Measurements from ENCODE around the gene TUBGCP2.
"Not testable (repeated sequence)": the region's sequence is repeated elsewhere in the genome, so short reads cannot be mapped to it uniquely, and the experiment has no call there.

Gene TUBGCP2

DNA sequence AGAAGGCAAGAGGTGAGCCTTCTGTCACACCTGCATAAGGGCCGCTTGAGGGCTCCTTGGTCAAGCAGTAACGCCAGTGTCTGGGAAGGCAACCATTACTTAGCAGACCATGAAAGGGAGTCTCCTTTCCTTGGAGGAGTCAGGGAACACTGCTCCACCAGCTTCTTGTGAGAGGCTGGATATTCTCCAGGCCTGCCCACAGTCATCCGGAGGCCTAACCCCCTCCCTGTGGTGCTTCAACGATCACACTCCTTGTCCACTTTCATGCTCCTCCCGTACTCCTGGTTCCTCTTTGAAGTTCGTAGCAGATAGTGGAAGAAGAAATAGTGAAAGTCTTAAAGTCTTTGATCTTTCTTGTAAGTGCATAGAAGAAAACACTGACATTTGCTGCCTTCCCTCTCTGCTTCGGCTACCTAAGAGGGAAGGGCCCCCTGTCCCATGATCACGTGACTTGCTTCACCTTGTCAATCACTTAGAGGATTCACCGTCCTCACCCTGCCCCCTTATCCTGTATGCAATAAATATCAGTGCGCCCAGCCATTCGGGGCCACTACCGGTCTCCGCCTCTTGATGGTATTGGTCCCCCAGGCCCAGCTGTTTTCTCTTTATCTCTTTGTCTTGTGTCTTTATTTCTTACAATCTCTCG lies 13.5 kb upstream of the TUBGCP2 start:
- DNase-seq = not testable (repeated sequence)

DNA sequence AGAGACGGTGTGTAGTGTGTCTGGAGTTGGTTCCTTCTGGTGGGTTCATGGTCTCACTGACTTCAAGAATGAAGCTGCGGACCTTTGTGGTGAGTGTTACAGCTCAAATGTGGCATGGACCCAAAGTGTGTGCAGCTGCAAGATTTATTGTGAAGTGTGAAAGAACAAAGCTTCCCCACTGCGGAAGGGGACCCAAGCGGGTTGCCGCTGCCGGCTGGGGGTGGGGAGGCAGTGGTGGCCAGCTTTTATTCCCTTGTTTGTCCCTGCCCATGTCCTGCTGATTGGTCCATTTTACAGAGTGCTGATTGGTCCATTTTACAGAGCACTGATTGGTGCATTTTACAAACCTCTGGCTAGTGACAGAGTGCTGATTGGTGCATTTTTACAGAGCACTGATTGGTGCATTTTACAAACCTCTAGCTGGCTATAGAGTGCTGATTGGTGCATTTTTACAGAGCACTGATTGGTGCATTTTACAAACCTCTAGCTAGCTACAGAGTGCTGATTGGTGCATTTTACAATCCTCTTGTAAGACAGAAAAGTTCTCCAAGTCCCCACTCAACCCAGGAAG lies 12.3 kb upstream of the TUBGCP2 start:
- not testable (repeated sequence) for DNase-seq

DNA sequence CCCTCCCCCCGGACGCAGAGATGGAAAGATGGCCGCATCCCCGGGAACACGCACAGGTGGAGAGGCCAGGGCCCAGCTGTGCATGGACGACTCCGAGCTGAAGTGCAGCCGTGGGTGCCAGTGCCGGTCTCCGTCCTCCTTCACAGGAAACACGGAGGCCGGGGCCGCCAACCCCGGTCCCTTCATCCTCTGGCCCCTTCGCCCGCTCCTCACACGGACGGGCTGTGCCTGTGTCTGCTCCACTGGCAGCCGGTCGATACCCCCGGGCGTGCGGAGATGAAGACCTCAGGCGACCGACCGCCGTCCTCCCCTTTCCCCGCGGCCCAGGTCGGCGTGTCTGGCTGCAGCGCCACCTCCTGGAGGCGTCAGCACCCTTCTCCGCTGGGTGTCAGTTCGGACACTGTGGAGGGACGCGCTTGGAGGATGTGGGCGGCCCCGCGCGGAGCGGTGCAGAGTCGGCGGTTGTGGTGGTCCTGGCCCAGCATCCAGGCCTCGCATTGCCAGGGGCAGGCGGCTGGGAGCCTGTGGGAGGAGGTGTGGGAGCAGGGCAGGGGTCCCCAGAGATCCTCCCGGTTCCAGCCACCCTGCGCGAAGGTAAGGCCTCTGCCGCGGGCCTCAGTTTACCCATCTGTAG lies 9.9 kb upstream of the TUBGCP2 start:
- peak; percentile 65 for DNase-seq

DNA sequence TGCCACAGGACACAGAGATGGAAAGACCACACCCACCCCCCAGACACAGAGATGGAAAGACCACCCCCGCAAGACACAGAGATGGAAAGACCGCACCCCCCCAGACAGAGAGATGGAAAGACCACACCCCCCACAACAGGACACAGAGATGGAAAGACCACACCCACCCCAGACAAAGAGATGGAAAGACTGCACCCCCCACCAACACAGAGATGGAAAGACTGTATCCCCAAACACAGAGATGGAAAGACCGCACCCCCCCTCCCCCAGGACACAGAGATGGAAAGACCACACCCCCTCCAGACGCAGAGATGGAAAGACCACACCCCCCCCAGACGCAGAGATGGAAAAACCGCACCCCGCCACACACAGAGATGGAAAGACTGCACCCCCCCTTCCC lies 8.1 kb upstream of the TUBGCP2 start:
- DNase-seq = no peak

DNA sequence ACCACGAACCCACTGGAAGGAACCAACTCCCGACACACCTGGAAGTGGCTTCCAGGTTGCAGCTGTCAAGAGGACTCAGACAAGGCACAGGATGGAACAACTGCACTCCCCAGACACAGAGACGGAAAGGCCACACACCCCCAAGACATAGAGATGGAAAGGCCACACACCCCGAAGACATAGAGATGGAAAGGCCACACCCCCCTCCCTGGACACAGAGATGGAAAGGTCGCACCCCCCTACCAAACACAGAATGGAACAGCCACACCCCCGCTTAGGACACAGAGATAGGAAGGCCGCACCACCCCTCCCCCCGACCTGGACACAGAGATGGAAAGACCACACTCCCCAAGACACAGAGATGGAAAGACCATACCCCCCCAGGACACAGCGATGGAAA lies 7.6 kb upstream of the TUBGCP2 start:
- no peak for DNase-seq

DNA sequence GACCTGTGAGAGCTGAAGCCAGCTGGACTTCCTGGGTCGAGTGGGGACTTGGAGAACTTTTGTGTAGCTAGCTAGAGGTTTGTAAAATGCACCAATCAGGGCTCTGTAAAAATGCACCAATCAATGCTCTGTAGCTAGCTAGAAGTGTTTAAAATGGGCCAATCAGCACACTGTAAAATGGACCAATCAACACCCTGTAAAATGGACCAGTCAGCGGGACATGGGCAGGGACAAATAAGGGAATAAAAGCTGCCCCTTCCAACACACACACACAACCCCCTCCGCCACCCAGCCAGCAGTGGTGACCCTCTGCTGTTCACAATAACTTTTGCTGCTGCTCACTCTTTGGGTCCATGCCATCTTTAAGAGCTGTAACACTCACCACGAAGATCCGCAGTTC lies 7.2 kb upstream of the TUBGCP2 start:
- DNase-seq = no peak

DNA sequence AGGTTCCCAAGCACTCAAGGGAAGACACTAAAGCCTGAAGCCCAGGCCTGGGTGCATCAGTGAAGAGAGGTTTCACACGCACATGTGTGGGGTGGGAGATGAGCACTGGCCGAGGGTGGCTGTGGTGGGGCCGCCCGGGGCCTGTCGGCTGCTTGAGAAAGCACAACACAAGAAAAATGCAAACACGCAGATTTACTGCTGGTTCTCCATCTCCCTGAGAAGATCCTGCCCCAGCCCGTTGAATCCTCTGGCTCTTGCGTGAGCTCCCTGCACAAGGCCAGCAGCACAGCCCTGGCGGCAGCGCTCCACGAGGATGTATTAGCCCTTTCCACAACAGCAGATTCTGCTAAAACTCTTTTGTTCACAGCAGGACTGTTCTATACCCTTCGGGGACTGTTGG lies 6.2 kb upstream of the TUBGCP2 start:
- no peak for DNase-seq

DNA sequence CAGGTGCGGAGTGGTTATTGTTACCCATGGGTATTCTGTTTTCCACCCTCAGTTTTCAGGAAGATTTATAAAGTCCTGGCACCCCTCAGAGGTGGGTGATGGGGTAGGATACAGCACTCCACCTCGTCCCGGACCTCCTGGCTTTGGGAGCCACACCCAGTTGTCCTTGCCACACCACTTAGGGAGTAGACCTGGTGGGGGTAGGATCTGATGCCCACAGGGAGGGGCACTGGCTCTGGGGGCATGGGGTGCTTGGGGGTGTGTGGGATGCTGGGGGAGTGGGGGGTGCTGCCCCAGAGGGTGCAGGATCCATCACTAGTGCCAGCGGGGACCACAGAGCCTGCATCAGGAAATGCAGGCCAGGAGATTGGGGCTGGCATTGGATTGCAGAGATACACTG lies 4.5 kb upstream of the TUBGCP2 start:
- no peak for DNase-seq

DNA sequence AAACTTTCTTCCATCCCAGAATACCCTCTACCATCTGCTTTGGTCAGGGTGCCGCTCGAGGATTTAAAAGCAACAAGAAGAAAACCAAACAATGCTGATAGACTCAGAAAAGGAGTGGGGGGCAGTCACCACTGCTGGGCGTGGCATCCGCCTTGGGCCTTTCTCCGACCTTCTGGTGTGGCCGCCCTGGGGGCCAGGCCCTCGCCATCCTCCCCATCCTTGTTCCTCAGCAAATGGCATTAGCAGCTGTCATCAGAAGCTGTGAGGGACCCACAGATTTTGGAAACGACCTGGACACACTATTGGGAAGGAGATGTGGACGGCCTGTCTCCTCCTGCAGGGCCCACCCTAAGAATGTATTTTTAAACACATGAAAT lies 4.1 kb upstream of the TUBGCP2 start:
- no peak for DNase-seq

DNA sequence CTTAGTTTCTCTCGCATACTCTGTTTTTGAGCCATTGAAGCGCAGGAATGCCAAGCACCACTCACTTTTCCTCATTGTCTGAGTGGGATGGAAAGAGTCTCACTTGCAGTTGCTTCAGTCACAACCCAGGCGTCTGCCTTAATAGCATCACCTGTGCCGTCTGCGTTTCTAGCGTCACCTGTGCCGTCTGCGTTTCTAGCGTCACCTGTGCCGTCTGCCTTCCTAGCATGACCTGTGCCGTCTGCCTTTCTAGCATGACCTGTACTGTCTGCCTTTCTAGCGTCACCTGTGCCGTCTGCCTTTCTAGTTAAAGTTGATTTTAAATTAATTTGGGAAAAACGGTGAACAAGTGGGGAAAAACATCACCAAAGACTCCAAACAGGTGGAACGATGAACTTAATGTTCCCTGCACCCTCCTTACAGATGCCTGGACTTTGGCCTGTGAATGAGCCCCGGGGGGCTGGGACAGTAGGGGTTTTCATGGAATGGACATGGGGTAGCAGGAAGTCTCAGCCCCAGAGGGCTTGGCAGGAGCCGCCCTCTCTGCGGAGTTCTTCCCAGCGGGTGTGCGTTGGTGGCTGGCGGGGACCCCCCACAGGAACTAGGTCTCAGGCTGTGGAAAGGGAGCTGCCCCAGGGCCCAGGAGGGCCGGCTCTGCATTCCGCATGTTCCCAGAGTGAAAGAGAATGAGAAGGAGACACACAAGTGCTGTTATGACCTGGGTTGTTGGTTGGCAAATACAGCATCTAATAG lies 3.5 kb upstream of the TUBGCP2 start:
- no peak for DNase-seq

DNA sequence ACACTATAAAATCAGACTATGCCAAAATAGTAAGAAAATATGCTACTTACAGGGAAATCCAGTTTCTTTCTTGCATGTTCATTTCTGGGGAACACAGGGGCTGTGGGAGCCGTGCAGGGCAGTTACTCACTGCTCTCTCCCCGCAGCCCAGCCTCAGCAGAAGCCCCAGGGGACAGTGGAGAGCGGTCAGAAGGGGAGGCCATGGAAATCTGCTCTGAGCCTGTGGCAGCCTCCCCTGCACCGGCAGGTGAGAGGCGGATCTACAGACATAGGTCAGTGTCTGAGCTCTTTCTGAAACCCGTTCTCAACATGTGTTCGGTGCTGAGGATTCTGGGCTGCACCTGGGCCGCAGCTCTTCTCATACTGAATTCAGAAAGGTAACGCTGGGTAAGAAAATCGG lies 2.9 kb upstream of the TUBGCP2 start:
- DNase-seq = no peak

DNA sequence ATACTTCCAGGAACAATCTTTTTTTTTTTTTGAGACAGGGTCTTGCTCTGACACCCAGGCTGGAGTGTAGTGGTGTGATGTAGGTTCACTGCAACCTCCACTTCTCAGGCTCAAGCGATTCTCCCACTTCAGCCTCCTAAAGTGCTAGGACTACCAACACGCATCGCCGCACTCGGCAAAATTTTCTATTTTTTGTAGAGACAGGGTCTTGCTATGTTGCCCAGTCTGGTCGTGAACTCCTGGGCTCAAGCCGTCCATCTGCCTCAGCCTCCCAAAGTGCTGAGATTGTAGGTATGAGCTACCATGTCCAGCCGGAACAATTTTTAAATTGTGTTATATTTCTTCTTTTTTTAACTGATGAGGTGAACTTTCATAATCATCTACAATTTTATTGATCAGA lies 2.1 kb upstream of the TUBGCP2 start:
- DNase-seq = no peak

DNA sequence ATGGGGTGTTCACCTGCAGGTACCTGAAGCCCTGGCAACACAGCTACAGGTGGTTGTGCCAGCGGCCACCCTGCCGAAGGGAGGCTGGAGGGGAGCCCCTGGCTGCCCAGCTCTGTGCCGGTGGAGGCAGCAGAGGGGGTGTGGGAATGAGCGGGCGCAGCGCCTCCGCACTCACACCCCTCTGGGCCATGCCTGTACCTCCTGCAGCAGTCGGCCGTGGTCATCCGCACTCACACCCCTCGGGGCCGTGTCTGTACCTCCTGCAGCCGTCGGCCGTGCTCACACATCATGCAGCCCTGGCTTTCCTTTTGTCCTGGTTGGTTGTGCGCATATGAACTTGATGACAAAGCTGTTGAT lies 1.7 kb upstream of the TUBGCP2 start:
- DNase-seq = no peak

DNA sequence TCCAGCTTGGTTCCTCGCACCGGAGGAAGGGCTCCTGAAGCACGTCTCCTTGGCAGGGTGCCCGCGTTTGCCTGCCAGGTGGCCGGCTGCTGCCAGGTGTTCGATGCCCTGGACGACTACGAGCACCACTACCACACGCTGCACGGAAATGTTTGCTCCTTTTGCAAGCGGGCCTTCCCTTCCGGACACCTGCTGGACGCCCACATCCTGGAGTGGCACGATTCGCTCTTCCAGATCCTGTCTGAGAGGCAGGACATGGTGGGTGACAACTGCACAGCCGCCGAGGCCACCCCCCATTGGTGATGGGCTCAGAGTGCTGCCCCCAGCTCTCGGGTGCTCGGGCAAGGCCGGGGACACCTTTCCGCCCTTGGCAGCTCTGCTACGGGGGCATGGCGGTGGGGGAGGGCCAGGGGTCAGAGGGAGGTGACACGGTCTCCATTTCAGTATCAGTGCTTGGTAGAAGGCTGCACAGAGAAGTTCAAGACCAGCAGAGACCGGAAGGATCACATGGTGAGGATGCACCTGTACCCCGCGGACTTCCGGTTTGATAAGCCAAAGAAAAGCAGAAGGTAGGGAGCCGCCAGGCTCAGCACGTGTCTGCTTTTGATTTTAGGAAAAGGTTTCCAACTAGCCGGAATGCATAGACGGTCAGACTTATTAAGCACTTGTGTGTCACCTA lies 1.2 kb upstream of the TUBGCP2 start:
- DNase-seq = no peak

DNA sequence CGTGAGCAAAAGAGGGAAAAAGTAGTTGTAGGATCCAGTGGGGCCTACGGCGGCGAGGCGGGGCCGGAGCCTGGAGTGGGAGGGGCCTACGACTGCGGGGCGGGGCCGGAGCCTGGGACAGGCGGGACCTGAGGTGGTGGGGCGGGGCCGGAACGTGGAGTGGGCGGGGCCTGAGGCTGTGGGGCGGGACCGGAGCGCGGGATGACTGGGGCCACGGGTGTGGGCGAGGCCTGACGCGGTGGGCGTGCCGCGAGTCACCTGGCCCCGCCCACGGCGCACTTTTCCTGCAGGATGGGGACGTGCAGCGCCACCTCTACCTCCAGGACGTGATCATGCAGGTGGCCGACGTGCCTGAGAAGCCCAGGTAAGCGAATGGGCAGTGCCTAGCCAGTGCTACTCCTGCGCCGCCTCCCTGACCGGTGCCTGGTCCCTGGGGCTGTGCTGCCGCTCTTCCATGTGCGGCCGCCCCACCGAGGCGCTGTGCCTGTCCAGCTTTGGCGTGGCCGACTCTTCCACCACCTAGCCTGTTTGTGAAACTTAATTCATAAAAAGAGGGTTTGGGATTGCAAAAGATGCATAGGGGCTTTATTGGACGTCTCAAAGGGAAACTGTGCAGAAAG lies 538 bp upstream of the TUBGCP2 start:
- DNase-seq = peak; percentile 82

DNA sequence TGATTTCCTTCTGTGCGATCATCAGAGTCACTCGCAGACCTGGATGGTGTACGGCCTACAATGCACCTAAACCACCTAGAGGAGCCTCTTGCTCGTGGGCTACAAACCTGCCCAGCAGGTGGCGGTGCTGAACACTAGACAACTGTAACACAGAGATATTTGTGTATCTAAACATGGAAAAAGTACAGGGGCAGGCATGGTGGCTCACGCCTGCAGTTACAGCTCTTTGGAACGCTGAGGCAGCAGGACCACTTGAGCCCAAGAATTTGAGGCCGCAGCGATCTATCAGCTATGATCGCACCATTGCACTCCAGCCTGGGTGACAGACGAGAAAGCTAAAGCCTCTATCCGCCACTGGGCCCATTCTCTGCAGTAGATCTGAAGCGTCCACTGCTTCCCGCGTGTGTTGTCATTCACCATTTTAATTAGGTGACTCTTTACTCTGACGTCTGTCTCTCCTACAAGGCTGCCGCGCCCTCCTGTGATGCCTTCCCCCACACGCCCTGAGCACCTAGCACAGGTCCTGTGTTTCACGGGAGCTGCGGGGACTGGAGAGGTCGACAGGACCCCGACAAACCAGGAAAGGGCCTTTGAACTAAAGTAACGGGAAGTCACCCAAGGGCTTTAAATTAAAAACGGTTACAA lies 774 bp downstream of the TUBGCP2 start:
- peak; percentile 85 for DNase-seq

DNA sequence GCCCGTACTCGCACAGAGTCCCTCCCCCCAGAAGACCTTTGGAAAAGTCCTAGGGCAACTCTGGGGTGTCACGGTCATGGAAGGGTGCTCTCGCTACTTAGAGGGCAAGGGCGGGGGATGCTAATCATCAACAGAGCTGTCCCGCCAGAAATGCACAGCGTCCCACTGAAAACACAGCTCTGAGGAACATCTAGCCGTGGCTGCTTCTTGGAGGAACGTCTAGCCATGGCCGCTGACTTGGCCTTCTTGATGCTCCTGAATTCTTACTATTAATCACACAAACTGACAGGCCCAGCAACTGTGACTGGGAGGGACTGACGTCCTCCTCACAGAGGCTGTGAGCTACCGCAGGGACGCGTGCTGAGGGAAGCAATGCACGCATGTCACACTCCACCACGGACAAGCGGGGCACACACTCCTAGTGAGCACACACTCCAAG lies 1.7 kb downstream of the TUBGCP2 start:
- no peak for DNase-seq

DNA sequence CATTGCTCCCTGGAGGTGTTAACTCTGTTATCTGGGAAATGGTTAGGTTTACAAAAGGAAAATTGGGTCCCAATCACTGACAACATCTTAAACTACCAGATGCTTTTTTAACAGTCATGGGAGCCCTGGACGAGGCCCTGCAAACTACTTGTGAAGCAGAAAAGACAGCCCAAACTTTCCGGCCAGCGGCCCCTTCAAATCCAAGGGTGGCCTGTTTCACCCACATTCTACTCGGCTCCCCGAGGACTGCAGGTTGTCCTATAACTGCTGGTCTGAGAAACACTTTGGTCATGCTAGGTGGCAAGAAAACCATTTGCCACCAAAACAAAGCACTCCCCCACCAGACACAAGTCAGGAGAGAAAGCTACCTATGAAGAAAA lies 2.6 kb downstream of the TUBGCP2 start:
- no peak for DNase-seq

DNA sequence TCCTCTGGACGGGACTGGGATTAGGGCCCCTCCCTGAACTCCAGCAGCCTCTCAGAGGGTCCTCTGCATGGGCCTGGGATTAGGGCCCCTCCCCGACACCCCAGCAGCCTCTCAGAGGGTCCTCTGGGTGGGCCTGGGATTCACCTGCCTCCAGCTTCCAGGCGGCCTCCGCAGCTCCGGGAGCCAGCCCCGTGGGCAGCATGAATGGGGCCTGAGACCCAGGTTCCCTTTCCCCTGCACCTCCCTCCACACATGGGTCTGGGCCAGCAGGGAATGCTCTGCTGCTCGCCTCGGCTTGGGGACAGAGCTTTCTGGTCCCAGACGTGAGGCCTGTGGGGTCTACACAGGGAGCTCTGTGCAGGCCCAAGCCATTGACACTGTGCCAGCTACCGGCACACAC lies 5.5 kb downstream of the TUBGCP2 start:
- DNase-seq = no peak

DNA sequence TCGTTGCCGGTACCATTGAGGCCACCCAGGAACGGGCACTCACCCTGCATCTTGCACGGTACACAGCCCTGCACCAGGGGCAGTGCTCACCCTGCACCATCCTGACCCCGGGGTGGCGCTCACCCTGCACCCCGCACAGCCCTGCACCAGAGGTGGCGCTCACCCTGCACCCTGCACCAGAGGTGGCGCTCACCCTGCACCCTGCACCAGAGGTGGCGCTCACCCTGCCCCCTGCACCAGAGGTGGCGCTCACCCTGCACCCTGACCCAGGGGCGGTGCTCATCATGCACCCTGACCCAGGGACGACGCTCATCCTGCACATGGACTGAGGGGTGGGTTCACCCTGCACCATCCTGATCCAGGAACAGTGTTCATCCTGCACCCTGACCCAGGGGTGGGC lies 6.4 kb downstream of the TUBGCP2 start:
- no peak for DNase-seq

DNA sequence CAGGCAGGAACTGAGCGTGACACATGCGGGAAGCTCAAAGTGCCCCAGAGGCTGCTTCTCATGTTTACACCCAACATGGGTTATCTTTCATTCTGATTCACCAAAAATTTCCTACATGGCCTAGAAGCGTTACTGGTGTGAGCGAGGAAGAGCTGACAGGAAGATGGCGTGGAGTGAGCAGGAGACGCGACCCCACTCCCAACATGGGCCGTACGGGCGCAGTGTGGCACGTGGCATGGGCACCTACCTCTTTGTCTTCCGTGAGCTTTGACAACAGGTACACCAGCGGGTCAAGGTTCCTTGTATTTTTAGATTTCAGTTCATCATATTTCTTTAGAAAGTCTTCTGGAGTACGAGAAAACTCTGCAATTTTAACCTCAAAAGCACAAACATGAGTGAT lies 8.9 kb downstream of the TUBGCP2 start:
- DNase-seq = no peak

DNA sequence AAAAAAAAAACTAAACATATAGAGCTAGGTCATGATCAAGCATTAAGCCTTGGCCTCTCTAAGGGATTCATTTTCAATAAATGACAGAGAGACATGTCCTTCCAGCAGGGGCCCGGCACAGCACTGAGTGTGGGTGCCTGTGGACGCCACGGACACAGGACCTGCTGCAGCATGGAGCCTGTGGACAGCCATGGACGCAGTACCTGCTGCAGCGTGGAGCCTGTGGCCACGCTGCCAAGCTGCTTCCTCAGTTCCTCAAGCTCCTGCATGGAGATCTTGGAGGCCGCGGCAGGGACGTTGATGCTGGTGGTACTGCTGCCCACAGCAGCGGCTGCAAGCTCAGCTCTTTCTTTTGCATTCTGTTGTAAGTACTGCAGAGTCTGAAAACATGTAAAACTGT lies 9.4 kb downstream of the TUBGCP2 start:
- DNase-seq = no peak

DNA sequence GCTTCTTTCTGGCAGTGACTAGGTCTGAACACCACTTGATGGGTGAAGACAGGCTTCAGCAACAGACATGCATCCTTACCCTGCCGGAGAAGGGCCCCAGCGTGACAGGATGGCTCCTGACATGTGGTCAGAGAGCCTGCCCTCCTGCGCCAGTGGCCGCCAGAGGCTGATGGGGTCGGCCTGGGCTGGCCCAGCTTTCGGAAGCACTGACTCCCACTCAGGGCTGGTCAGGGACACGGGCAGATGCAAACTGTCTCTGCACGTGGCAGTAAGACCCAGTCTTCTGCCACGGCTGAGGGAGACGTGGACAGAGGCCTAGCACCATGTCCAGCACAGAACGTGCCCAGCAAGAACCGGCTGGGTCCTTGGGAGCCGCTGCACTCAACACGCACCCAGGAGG lies 10.2 kb downstream of the TUBGCP2 start:
- DNase-seq = no peak
